Stimulated activated CD8-positive, alpha-beta memory T cell treated with anti-CD3 and anti-CD28 coated beads, Interleukin-7, amount 100 ng/mL, for 24 hours (primary cell): ENCODE measurements around the gene CYP2A6.
"Not testable (repeated sequence)": the region's sequence is repeated elsewhere in the genome, so short reads cannot be mapped to it uniquely, and the experiment has no call there.

Experiments
- DNase-seq: peaks from one replicate; pipeline ENCODE4 v3.0.0-alpha.2; 2020; ENCODE audit warnings: low read depth

The CYP2A6 gene

GRCh38 chr19:40850277-40850676, at the start of gene CYP2A6:
Gene CYP2A6, minus strand, starts transcription at chr19:40850447. Its CDS starts 21 bp downstream, at chr19:40850426.
- DNase-seq: not testable (repeated sequence)

GRCh38 chr19:40899964-40900363, 49.7 kb upstream of the CYP2A6 start:
- not testable (repeated sequence) for DNase-seq

GRCh38 chr19:40896843-40897789, 46.9 kb upstream of the CYP2A6 start:
- not testable (repeated sequence) for DNase-seq

- DNase-seq: no peak
Observed at GRCh38 chr19:40896418-40896796, 46.2 kb upstream of the CYP2A6 start.

- DNase-seq: no peak
Observed at GRCh38 chr19:40893112-40893511, 42.9 kb upstream of the CYP2A6 start.

- DNase-seq: no peak
Observed at GRCh38 chr19:40889366-40889765, 39.1 kb upstream of the CYP2A6 start.

- no peak for DNase-seq
Observed at GRCh38 chr19:40888191-40888590, 37.9 kb upstream of the CYP2A6 start.

GRCh38 chr19:40884187-40884931, 34.1 kb upstream of the CYP2A6 start:
- not testable (repeated sequence) for DNase-seq

- not testable (repeated sequence) for DNase-seq
Observed at GRCh38 chr19:40882062-40882461, 31.8 kb upstream of the CYP2A6 start, which contains the start of gene CYP2A7. Gene CYP2A7, minus strand, starts transcription at chr19:40882231. Its CDS starts 21 bp downstream, at chr19:40882210.

- DNase-seq: not testable (repeated sequence)
Observed at GRCh38 chr19:40879349-40879748, 29.1 kb upstream of the CYP2A6 start.

GRCh38 chr19:40875526-40875951, 25.3 kb upstream of the CYP2A6 start:
- DNase-seq: peak; percentile 78

GRCh38 chr19:40874874-40875273, 24.6 kb upstream of the CYP2A6 start:
- DNase-seq: not testable (repeated sequence)

- not testable (repeated sequence) for DNase-seq
Observed at GRCh38 chr19:40873873-40874272, 23.6 kb upstream of the CYP2A6 start.

GRCh38 chr19:40872209-40872608, 22.0 kb upstream of the CYP2A6 start:
- no peak for DNase-seq

GRCh38 chr19:40867701-40868100, 17.5 kb upstream of the CYP2A6 start:
- no peak for DNase-seq

- DNase-seq: not testable (repeated sequence)
Observed at GRCh38 chr19:40864739-40865496, 14.7 kb upstream of the CYP2A6 start.

GRCh38 chr19:40862785-40863184, 12.5 kb upstream of the CYP2A6 start:
- no peak for DNase-seq

- DNase-seq: no peak
Observed at GRCh38 chr19:40862333-40862732, 12.1 kb upstream of the CYP2A6 start.

- no peak for DNase-seq
Observed at GRCh38 chr19:40858109-40858508, 7.9 kb upstream of the CYP2A6 start.

GRCh38 chr19:40852467-40853152, 2.4 kb upstream of the CYP2A6 start:
- DNase-seq: not testable (repeated sequence)

- not testable (repeated sequence) for DNase-seq
Observed at GRCh38 chr19:40846722-40847121, 3.5 kb downstream of the CYP2A6 start.
